Mammary epithelial cell (primary cell): Measurements from ENCODE around the gene MSMB.

ENCODE experiments used
- CTCF ChIP-seq, 2 donors: IDR thresholded peaks in 1 of 2; conservative IDR thresholded peaks in 1 of 2; 2 replicates each; pipeline ENCODE4 v1.5.1; 2011 to 2012; ENCODE audit warnings: inconsistent platforms in 2 of 2, low read length in 2 of 2, mild to moderate bottlenecking in 2 of 2, control low read depth in 1 of 2, low read depth in 1 of 2; ENCODE audit not compliant: insufficient read depth in 1 of 2; ENCODE audit errors: extremely low read depth in 1 of 2
- EZH2 ChIP-seq: IDR thresholded peaks from 2 replicates; pipeline ENCODE4 v1.6.1; 2012; ENCODE audit warnings: low read length, inconsistent platforms, borderline replicate concordance

- TF ChIP-seq CTCF (conservative IDR thresholded peaks at IDR 0.05 in 1 of 2, IDR thresholded peaks at IDR 0.05 in 1 of 2; ENCODE audit: extremely low read depth in 1 of 2, insufficient read depth in 1 of 2, low read depth in 1 of 2, low read length in 2 of 2) = no peak
- no peak for TF ChIP-seq EZH2
These were observed 6.1 kb downstream of the MSMB start for GRCh38 chr10:46040004-46040403.
